Femur (tissue), 1 donor: ENCODE measurements around the gene CDKL5.

Experiments used
- DNase-seq: peaks from one replicate; pipeline ENCODE4 v3.0.0-alpha.2; 2017

CDKL5 gene

GRCh38 chrX:18654875-18655836, 229.7 kb downstream of the CDKL5 start:
- no peak for DNase-seq

- no peak for DNase-seq
Observed at GRCh38 chrX:18661273-18661672, 235.9 kb downstream of the CDKL5 start.

- DNase-seq = no peak
Observed at GRCh38 chrX:18664947-18665346, 239.5 kb downstream of the CDKL5 start.

DNA sequence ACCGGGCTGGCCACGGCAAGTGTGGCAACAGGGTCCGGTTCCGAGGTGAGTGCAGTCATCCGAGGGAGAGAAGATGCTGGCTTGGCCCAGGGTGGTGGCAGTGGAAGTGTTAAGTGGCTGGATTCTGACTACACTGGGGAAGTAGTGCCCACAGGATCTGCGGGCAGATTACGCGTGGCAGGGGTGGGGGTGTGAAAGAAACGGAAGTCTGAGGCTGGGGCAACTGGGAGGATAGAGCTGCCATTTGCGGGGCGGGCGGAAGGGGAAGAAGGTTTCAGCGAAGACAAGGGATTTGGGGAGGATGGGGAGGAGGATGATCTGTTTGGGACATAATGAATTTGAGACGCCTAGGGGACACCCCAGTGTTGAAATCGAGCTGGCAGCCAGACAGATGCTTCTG, 241.2 kb downstream of the CDKL5 start:
- no peak for DNase-seq

DNA sequence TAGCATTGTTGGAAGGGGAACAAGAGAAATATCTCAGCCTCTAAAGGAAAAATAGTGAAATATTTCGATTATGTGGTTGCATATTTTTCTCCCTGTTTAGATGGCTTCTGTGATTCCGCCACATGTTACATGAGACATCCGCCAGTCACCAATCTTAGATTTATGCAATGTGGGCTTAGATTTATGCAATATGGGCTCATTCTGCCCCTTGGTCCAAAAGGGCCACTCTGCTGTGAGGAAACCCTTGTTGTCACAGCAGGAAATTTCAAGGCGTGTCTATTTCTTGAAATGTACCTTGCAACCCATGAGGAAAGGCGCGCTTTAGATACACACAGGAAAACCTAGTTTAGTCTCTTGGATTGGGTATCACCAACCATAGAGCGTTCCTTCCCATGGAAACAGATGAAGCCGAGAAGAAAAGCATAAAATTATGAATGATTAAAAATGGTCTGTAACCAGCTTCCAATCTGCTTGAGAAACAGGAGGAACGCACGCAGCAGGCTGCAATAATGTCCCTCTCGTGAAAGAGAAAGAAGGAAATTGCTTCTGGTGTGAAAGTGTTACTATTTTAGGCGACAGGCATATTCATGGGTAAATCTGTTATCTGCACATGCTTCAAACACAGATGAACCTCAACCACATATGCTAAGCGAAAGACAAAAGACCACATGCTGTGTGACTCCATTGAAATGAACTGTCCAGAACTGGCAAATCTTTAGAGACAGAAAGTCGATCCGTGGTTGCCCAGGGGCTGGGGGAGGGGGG, 242.8 kb downstream of the CDKL5 start:
- no peak for DNase-seq

- no peak for DNase-seq
Observed at GRCh38 chrX:18672008-18672407, 246.6 kb downstream of the CDKL5 start, which contains the start of gene RS1. TSS of gene RS1 (minus strand) at chrX:18672108. CDS start at chrX:18672068, 40 bp downstream.

DNA sequence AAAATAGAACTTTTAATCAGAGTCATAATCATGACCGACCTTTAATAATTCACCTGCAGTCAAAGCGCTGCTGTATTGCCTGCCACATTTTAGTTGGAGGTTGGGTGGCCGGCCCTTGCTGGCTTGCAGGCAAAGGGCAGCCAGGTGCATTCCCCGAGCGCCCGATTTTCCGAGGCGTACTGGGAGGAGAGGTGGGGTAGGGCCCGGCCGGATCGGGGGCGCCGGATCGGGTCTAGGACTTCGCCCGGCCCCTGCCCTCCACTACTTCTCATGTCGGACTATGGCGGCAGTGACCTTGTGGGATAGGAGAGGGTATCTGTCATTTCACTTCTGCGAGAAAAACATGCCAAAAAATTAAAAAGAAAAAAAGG, 249.0 kb downstream of the CDKL5 start:
- DNase-seq = peak; percentile 42

DNA sequence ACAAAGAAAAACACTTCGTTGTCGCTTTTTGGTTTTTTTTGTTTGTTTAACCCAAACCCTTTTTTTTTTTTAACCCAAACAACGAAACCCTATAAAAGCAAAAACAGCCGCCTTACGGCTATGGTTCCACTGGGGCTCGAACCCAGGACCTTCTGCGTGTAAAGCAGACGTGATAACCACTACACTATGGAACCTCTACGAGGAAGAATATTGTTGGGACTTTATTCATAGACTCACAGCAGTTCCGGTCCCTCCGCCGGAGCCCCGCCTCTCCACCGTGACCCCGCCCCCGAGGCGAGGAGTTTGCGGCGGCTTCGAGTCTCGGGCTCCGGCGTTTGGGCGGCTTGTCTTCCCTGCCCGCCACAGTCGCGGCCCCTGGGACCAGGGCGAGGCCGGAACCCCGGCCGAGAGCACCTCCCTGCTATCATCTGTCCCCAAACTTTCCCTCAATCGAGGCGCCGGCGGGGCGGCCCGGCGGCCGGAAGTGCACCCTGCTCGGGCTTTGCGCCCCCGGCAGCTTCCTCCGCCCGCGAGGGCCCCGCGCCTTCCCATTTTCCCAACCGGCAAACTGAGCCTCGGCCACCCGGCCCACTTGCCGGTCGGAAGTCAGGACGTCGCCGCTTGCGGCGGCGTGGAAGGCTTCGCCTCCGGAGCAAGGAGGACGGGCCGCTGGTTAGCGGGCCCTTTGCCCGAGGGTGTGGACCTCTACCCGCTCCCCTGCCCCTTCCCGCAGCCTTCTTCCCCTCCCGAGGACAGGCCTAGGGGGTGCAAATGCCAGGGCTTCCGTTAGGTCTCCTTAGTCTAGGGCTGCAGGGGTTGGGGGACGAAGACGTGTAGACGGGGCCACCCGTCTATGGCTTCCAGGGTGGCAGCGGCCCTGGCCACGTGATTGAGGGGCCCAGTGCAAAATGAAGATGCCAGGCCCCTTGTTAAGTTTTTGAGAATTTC, 249.7 kb downstream of the CDKL5 start:
- DNase-seq = peak; percentile 89

- no peak for DNase-seq
Observed at GRCh38 chrX:18676050-18676449, 250.6 kb downstream of the CDKL5 start.

- no peak for DNase-seq
Observed at GRCh38 chrX:18676470-18676869, 251.1 kb downstream of the CDKL5 start.

DNA sequence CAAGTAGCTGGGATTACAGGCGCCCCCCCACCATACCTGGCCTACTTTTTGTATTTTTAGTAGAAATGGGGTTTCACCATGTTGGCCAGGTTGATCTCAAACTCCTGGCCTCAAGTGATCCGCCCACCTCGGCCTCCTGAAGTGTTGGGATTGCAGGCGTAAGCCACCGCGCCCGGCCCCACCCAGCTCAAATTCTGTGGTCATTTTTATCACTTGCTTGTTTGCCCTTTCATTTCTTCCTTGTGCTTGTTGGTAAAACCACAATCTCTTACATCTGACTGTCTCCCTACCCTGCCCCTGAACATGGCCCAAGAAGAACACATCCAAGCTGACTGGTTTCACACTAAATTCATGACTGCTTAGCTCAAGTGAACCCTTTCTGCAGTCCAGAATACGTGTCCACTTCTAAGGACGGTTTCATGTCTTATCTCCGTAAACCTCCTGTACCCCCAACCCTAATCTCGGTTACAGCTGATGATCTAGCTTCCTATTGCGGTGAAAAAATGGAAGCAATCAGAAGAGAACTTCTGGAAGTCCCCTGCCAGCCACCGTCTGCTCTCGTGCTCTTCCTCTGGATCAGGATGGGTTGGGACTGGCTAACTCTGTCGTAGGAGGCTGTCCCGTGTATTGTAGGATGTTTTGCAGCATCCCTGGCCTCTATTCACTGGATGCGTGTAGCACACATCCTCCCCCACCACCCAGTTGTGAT, 251.9 kb downstream of the CDKL5 start:
- DNase-seq = no peak

GRCh38 chrX:18681996-18682395, 256.6 kb downstream of the CDKL5 start:
- no peak for DNase-seq

- no peak for DNase-seq
Observed at GRCh38 chrX:18682979-18683387, 257.6 kb downstream of the CDKL5 start.

DNA sequence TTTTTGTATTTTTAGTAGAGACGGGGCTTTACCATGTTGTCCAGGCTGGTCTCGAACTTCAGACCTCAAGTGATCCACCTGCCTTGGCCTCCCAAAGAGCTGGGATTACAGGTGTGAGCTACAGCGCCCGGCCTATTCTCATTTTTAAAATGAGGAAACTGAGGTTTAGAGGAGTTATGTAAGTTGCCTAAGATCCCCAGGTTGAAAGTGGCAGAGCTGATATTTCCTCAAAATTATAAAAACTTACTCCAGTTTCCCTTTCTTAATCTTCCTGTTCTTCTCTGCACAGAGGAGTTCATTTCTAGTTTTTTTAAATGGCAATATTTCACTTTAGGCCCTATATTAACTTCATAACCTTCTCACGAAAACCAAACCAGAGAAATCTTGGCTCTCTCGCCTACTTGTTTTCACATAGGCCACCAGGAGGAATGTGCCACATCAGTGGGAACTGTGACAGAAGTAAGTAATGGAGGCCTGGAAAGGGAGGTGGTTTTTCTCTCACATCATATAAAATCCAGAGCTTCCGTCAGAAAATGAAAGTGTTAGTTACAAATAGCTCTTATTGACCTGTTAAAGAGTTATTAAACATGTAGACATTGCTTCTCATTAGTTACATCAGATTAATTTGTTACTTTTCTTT, 262.6 kb downstream of the CDKL5 start:
- DNase-seq = no peak

GRCh38 chrX:18691431-18691830, 266.0 kb downstream of the CDKL5 start:
- no peak for DNase-seq

DNA sequence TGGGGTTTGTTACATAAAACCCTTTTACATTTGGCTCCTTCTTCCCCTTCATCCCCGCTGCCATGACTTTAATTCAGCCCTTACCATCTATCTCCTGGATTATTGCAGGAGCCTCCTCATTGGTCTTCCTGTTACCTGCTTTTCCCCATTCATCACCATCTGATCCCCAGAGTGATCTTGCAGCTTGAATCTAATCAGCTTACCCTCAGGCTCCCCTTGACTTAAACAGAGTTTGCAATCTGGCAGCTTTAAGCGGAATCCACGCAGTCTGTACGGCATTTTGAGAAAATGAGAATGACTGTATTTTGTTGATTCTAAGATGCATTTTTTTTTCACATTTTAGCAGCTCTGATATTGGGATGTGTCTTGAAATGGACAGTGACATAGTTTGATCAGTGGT, 267.1 kb downstream of the CDKL5 start:
- DNase-seq = no peak

DNA sequence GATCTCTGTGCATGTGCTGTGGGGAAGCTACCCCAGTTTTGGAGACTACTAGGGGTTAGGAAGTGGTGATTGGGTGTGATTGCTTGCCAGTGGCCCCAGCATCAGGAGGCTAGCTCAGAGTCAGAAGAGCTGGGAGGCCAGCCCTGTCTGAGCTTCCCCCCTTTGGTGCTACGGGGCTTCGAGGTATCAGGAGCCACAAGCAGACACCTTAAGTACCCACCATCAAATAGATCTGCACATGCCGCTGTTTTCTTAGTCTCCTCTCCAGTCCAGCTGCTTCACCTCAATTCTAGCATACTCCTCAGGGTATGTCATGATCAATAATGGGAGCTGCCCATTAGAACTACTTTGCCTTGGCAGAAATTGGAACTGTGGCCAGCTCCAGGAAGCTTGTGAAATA, 271.2 kb downstream of the CDKL5 start:
- no peak for DNase-seq

- DNase-seq = no peak
Observed at GRCh38 chrX:18698737-18699650, 273.6 kb downstream of the CDKL5 start.

- no peak for DNase-seq
Observed at GRCh38 chrX:18701621-18702361, 276.4 kb downstream of the CDKL5 start.
